ENCODE data around the gene RNF215.

DNA sequence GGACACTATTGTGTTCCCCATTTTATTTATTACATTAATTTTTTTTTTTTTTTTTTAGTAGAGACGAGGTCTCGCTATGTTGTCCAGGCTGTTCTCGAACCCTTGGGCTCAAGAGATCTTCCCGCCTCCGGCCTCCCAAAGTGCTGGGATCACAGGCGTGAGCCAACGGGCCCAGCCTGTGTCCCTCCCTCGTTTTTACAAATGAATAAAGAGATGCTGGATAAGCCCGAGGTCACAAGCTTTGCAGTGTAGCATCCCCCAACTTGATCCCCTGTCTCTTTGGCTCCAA is 38.1 kb upstream of the RNF215 start:
- TF ChIP-seq, protein P1, sequence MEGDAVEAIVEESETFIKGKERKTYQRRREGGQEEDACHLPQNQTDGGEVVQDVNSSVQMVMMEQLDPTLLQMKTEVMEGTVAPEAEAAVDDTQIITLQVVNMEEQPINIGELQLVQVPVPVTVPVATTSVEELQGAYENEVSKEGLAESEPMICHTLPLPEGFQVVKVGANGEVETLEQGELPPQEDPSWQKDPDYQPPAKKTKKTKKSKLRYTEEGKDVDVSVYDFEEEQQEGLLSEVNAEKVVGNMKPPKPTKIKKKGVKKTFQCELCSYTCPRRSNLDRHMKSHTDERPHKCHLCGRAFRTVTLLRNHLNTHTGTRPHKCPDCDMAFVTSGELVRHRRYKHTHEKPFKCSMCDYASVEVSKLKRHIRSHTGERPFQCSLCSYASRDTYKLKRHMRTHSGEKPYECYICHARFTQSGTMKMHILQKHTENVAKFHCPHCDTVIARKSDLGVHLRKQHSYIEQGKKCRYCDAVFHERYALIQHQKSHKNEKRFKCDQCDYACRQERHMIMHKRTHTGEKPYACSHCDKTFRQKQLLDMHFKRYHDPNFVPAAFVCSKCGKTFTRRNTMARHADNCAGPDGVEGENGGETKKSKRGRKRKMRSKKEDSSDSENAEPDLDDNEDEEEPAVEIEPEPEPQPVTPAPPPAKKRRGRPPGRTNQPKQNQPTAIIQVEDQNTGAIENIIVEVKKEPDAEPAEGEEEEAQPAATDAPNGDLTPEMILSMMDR (IDR thresholded peaks at IDR 0.05; ENCODE audit: low read depth, low read length): no peak
- no peak for TF ChIP-seq EZH2phosphoT487 (IDR thresholded peaks at IDR 0.05; ENCODE audit: low read depth)

Data from OCI-LY3 (cell line).